Liver (tissue), 9 donors: ENCODE data around the gene CEP95. TPM values are rescaled to one million over a fixed set of nuclear protein-coding genes. Genes with fewer than 3 reads are reported as not detected.

ENCODE experiments used
- DNase-seq: peaks from one replicate; pipeline ENCODE4 v3.0.0-alpha.2; 2017; ENCODE audit warnings: low spot score
- H3K27ac ChIP-seq, 2 donors: one replicate each; pipeline ENCODE4 v1.7.0; 2013; ENCODE audit warnings: inconsistent platforms in 2 of 2, low read length in 2 of 2, control low read depth in 1 of 2, low read depth in 1 of 2, mild to moderate bottlenecking in 1 of 2
- H3K27me3 ChIP-seq, 4 donors: one replicate each; pipeline versions ENCODE4 v1.6.1 to v1.7.0; 2013; ENCODE audit warnings: low read length in 3 of 4, inconsistent platforms in 1 of 4, mild to moderate bottlenecking in 1 of 4, moderate library complexity in 1 of 4; ENCODE audit not compliant: control insufficient read depth in 4 of 4, insufficient read depth in 4 of 4
- H3K36me3 ChIP-seq, 4 donors: one replicate each; pipeline versions ENCODE4 v1.6.1 to v1.7.0; 2013; ENCODE audit warnings: low read length in 3 of 4, mild to moderate bottlenecking in 3 of 4, low read depth in 1 of 4, moderate library complexity in 1 of 4; ENCODE audit not compliant: control insufficient read depth in 4 of 4, insufficient read depth in 3 of 4
- H3K4me1 ChIP-seq, 4 donors: one replicate each; pipeline versions ENCODE4 v1.6.1 to v1.7.0; 2013; ENCODE audit warnings: low read length in 3 of 4, mild to moderate bottlenecking in 3 of 4, moderate library complexity in 1 of 4; ENCODE audit not compliant: control insufficient read depth in 4 of 4, insufficient read depth in 4 of 4
- H3K4me3 ChIP-seq, 3 donors: one replicate each; pipeline versions ENCODE4 v1.6.1 to v1.7.0; 2013; ENCODE audit warnings: low read length in 3 of 3, control low read depth in 1 of 3, low read depth in 1 of 3, mild to moderate bottlenecking in 1 of 3
- H3K9ac ChIP-seq, 2 donors: one replicate each; pipeline ENCODE4 v1.7.0; 2013; ENCODE audit warnings: low read length in 2 of 2, mild to moderate bottlenecking in 2 of 2, moderate library complexity in 2 of 2, control low read depth in 1 of 2, low read depth in 1 of 2
- H3K9me3 ChIP-seq, 4 donors: one replicate each; pipeline versions ENCODE4 v1.6.1 to v1.7.0; 2013; ENCODE audit warnings: low read length in 3 of 4; ENCODE audit not compliant: control insufficient read depth in 4 of 4
- EGR1 ChIP-seq, 2 donors: IDR thresholded peaks; 2 replicates each; pipeline ENCODE4 v1.6.1; 2016 to 2018; ENCODE audit warnings: antibody characterized with exemption in 2 of 2, low read depth in 2 of 2
- FOXA1 ChIP-seq: IDR thresholded peaks from 2 replicates; pipeline ENCODE4 v1.6.1; 2016; ENCODE audit warnings: antibody characterized with exemption
- FOXA2 ChIP-seq: IDR thresholded peaks from 2 replicates; pipeline ENCODE4 v1.6.1; 2016; ENCODE audit warnings: antibody characterized with exemption
- GABPA ChIP-seq, 2 donors: IDR thresholded peaks in 1 of 2; conservative IDR thresholded peaks in 1 of 2; 2 replicates each; pipeline ENCODE4 v1.6.1; 2016; ENCODE audit warnings: antibody characterized with exemption in 2 of 2, mild to moderate bottlenecking in 1 of 2, moderate library complexity in 1 of 2
- HNF4A ChIP-seq, 2 donors: conservative IDR thresholded peaks; 2 replicates each; pipeline ENCODE4 v1.6.1; 2016; ENCODE audit warnings: antibody characterized with exemption in 2 of 2, mild to moderate bottlenecking in 2 of 2
- JUND ChIP-seq, 2 donors: IDR thresholded peaks; 2 replicates each; pipeline ENCODE4 v1.6.1; 2016; ENCODE audit warnings: antibody characterized with exemption in 2 of 2
- NR2F2 ChIP-seq: IDR thresholded peaks from 2 replicates; pipeline ENCODE4 v1.6.1; 2016; ENCODE audit warnings: antibody characterized with exemption
- RAD21 ChIP-seq, 2 donors: IDR thresholded peaks; 2 replicates each; pipeline ENCODE4 v1.6.1; 2016; ENCODE audit warnings: antibody characterized with exemption in 2 of 2, mild to moderate bottlenecking in 2 of 2
- RXRA ChIP-seq, 2 donors: IDR thresholded peaks; 2 replicates each; pipeline ENCODE4 v1.6.1; 2017 to 2018; ENCODE audit warnings: antibody characterized with exemption in 2 of 2, mild to moderate bottlenecking in 1 of 2
- SP1 ChIP-seq: IDR thresholded peaks from 2 replicates; pipeline ENCODE4 v1.6.1; 2018; ENCODE audit warnings: antibody characterized with exemption, mild to moderate bottlenecking
- TAF1 ChIP-seq: conservative IDR thresholded peaks from 2 replicates; pipeline ENCODE4 v1.6.1; 2016; ENCODE audit warnings: antibody characterized with exemption, mild to moderate bottlenecking
- YY1 ChIP-seq: IDR thresholded peaks from 2 replicates; pipeline ENCODE4 v1.6.1; 2016; ENCODE audit warnings: antibody characterized with exemption, mild to moderate bottlenecking
- WGBS: extraction: QIAGEN DNeasy Blood & Tissue Kit; methylation state at CpG from one replicate; pipeline ENCODE4 v1.1.7; 2013; 5-methylcytosine and 5-hydroxymethylcytosine counted together
- polyA plus RNA-seq, 2 donors: library from polyadenylated mRNA; stranded (reverse) in 1 of 2; unstranded in 1 of 2; fragments of 200-250 nt in 1 of 2; fragments of >200 nt in 1 of 2; fragmentation: Nextera tagmentation in 1 of 2; extraction: Ambion mirVana in 1 of 2; gene quantifications; one replicate each; pipeline versions ENCODE4 v1.2.1 to v1.2.3, GENCODE V29; 2013 to 2015
- total RNA-seq, 2 donors: library from RNA; depleted of rRNA; stranded (reverse); fragments of >200 nt; gene quantifications; one replicate each; pipeline ENCODE4 v1.2.3, GENCODE V29; 2014
- TF ChIP-seq, protein P1 (sequence below): IDR thresholded peaks from 2 replicates; pipeline ENCODE4 v1.6.1; 2016; ENCODE audit warnings: antibody characterized with exemption, mild to moderate bottlenecking
- TF ChIP-seq, protein P2 (sequence below): IDR thresholded peaks from 2 replicates; pipeline ENCODE4 v1.6.1; 2016; ENCODE audit warnings: antibody characterized with exemption
- TF ChIP-seq, protein P3 (sequence below): IDR thresholded peaks from 2 replicates; pipeline ENCODE4 v1.6.1; 2016; ENCODE audit warnings: antibody characterized with exemption
- donor health status: healthy.
- donor health status: healthy.
- donor health status: healthy.
- donor health status: healthy.
- donor health status: healthy.

The CEP95 gene
- total and polyA plus RNA-seq, 4 donors, result 5.3 to 23.3 (median 11.0) TPM

DNA sequence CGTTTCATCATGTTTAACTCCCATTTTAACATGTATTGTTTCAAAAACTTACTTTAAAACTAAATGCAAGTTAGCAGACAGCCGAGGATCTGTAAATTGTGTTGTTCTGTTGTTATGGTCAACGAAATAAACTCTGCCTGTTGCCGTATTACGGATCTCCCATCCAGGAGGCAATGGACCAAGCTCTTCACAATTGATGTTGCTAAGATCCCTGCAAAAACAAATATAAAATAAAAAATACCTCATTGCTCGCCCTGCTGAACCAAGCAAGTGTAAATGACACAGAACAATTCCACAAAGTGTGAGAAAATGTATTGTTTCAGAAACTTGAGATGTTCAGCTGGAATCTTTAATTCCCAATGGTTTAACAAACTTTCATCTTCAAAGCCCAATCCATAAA, 65.0 kb downstream of the CEP95 start (continued):
- TF ChIP-seq, protein P1, sequence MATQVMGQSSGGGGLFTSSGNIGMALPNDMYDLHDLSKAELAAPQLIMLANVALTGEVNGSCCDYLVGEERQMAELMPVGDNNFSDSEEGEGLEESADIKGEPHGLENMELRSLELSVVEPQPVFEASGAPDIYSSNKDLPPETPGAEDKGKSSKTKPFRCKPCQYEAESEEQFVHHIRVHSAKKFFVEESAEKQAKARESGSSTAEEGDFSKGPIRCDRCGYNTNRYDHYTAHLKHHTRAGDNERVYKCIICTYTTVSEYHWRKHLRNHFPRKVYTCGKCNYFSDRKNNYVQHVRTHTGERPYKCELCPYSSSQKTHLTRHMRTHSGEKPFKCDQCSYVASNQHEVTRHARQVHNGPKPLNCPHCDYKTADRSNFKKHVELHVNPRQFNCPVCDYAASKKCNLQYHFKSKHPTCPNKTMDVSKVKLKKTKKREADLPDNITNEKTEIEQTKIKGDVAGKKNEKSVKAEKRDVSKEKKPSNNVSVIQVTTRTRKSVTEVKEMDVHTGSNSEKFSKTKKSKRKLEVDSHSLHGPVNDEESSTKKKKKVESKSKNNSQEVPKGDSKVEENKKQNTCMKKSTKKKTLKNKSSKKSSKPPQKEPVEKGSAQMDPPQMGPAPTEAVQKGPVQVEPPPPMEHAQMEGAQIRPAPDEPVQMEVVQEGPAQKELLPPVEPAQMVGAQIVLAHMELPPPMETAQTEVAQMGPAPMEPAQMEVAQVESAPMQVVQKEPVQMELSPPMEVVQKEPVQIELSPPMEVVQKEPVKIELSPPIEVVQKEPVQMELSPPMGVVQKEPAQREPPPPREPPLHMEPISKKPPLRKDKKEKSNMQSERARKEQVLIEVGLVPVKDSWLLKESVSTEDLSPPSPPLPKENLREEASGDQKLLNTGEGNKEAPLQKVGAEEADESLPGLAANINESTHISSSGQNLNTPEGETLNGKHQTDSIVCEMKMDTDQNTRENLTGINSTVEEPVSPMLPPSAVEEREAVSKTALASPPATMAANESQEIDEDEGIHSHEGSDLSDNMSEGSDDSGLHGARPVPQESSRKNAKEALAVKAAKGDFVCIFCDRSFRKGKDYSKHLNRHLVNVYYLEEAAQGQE, result no peak
- TF ChIP-seq JUND (IDR thresholded peaks at IDR 0.05) (no peak), FOXA2 (no peak), EGR1 (IDR thresholded peaks at IDR 0.05; ENCODE audit: low read depth in 2 of 2) (no peak), GABPA (IDR thresholded peaks at IDR 0.05 in 1 of 2, conservative IDR thresholded peaks at IDR 0.05 in 1 of 2) (no peak), FOXA1 (no peak)

DNA sequence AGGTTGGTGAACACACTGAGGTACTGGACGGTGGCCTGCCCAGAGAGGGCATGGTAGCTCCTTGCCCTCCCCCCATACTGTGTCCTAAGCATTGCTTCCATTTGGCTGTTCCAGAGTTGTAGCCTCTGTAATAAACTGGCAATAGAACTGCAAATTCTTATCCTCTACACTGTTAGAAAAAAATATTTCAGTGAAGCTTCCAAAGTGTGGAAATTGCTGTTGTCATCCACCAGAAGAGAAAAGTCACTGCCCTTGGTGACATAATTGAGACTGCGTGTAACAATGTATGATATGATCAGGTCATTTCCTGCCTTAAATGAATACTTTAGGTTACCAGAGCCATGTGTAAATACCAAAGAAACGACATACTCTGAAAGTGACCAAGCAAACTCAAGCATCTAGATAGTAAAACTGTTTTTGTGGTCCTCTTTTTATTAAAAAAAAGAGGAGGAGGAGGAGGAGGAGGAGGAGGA, 65.9 kb downstream of the CEP95 start:
- H3K9ac ChIP-seq, result no peak overlapping the region
- DNase-seq, result no peak
- H3K9me3 ChIP-seq, result no peaks in the 10 kb centered on the region
- H3K4me1 ChIP-seq, result no peaks in the 10 kb centered on the region
- H3K27ac ChIP-seq, result no peak overlapping the region
- no peaks in the 10 kb centered on the region for H3K27me3 ChIP-seq
- no peak overlapping the region for H3K4me3 ChIP-seq
- WGBS, result 69% methylated on average over 3 of the region's 3 CpGs
- TF ChIP-seq TAF1 (no peak), GABPA (IDR thresholded peaks at IDR 0.05 in 1 of 2, conservative IDR thresholded peaks at IDR 0.05 in 1 of 2) (no peak), NR2F2 (no peak), SP1 (no peak), HNF4A (conservative IDR thresholded peaks at IDR 0.05) (no peak), JUND (IDR thresholded peaks at IDR 0.05) (no peak), EGR1 (IDR thresholded peaks at IDR 0.05; ENCODE audit: low read depth in 2 of 2) (no peak), YY1 (no peak), FOXA2 (no peak), RXRA (IDR thresholded peaks at IDR 0.05) (no peak), FOXA1 (no peak), RAD21 (IDR thresholded peaks at IDR 0.05) (no peak)
- TF ChIP-seq, protein P2, sequence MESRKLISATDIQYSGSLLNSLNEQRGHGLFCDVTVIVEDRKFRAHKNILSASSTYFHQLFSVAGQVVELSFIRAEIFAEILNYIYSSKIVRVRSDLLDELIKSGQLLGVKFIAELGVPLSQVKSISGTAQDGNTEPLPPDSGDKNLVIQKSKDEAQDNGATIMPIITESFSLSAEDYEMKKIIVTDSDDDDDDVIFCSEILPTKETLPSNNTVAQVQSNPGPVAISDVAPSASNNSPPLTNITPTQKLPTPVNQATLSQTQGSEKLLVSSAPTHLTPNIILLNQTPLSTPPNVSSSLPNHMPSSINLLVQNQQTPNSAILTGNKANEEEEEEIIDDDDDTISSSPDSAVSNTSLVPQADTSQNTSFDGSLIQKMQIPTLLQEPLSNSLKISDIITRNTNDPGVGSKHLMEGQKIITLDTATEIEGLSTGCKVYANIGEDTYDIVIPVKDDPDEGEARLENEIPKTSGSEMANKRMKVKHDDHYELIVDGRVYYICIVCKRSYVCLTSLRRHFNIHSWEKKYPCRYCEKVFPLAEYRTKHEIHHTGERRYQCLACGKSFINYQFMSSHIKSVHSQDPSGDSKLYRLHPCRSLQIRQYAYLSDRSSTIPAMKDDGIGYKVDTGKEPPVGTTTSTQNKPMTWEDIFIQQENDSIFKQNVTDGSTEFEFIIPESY, result no peak
- TF ChIP-seq, protein P3, sequence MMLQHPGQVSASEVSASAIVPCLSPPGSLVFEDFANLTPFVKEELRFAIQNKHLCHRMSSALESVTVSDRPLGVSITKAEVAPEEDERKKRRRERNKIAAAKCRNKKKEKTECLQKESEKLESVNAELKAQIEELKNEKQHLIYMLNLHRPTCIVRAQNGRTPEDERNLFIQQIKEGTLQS, result no peak
- peaks cover 0 to 9% (median 8%) of the 10 kb centered on the region in 4 donors for H3K36me3 ChIP-seq

DNA sequence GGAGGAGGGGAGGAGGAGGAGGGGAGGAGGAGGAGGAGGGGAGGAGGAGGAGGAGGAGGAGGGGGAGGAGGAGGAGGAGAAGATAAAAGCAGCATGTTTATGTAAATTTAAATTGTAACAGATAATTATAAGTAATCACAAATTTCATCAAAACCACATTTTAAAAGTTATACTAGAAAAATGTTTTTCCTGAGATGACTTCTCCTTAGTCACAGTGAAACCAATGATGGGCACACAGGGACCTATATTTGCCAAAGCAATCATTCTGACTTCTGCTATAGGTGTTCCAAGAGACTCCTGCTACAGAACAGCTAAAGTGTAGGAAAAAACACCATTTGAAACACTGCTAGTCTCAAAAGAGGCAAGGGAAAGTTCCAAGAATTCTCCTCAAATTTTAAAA, 66.4 kb downstream of the CEP95 start:
- Histone ChIP-seq H3K4me3 (no peak overlapping the region), H3K27ac (no peak overlapping the region), H3K9ac (no peak overlapping the region), H3K4me1 (no peaks in the 10 kb centered on the region), H3K9me3 (no peaks in the 10 kb centered on the region), H3K27me3 (no peaks in the 10 kb centered on the region), H3K36me3 (peaks cover 0 to 9% (median 8%) of the 10 kb centered on the region in 4 donors)
- DNase-seq, result no peak
- TF ChIP-seq FOXA1 (no peak), HNF4A (conservative IDR thresholded peaks at IDR 0.05) (no peak), NR2F2 (no peak), EGR1 (IDR thresholded peaks at IDR 0.05; ENCODE audit: low read depth in 2 of 2) (no peak), RAD21 (IDR thresholded peaks at IDR 0.05) (no peak), YY1 (no peak)
- TF ChIP-seq, protein P2, result no peak
